ENCODE data around the gene ANAPC4. TPM values are rescaled to one million over a fixed set of nuclear protein-coding genes. Genes with fewer than 3 reads are reported as not detected.
A peak's percentile ranks its signal among the peaks of the same experiment; 100 is the strongest.

The ANAPC4 gene
- total and polyA plus RNA-seq, 4 experiments from 2014 or later = 22.2 to 63.7 (median 44.7) TPM

GRCh38 chr4:25377572-25378436 is 741 bp downstream of the ANAPC4 start:
- CTCF ChIA-PET (ENCODE audit: partially characterized antibody) = interaction anchor here (0.6 to 4.2 kb wide), 3 partner anchors 11 to 119 kb away, joined by 3 to 29 read pairs (median 22); partner anchors contain the start of gene ZCCHC4
- peak in 2 of 5 donors; percentile 6 to 13 for DNase-seq

GRCh38 chr4:25378437-25378743 is 1.3 kb downstream of the ANAPC4 start:
- ChIA-PET POLR2A (ENCODE audit: partially characterized antibody) (interaction anchor here (2.7 to 3.0 kb wide), 3 partner anchors 66 to 218 kb away, joined by 10 to 26 read pairs (median 18); partner anchors contain the start of genes PI4K2B, SEPSECS and ZCCHC4), CTCF (ENCODE audit: partially characterized antibody) (interaction anchor here (4.2 kb wide), 2 partner anchors 12 to 66 kb away, joined by 22 to 29 read pairs; partner anchors contain the start of gene ZCCHC4)
- peak overlapping the region; percentile 57 to 95 for H3K4me3 ChIP-seq (ENCODE audit: low read length in 2 of 2)
- Mint-ChIP-seq H3K4me3 (no peak overlapping the region), H3K9me3 (no peaks in the 10 kb centered on the region), H3K4me1 (peaks cover 3 to 13% (median 10%) of the 10 kb centered on the region in 4 donors), H3K36me3 (peaks cover 20 to 25% of the 10 kb centered on the region in 2 donors), H3K27ac (no peak overlapping the region), H3K27me3 (no peaks in the 10 kb centered on the region)
- H3K4me1 ChIP-seq (ENCODE audit: insufficient read depth, low read length) = peaks cover 24% of the 10 kb centered on the region
- H3K27me3 ChIP-seq (ENCODE audit: insufficient read depth, low read length) = no peaks in the 10 kb centered on the region
- no peak for DNase-seq
- H3K36me3 ChIP-seq (ENCODE audit: insufficient read depth, low read length) = peaks cover 9% of the 10 kb centered on the region
- H3K9me3 ChIP-seq (ENCODE audit: control insufficient read depth in 1 of 2, low read length in 2 of 2) = no peaks in the 10 kb centered on the region
- no peak overlapping the region for H3K27ac ChIP-seq (ENCODE audit: low read depth, low read length)
- intact Hi-C loops (cut with micrococcal nuclease) = loop anchor here (5.0 to 10.0 kb wide), 3 partner anchors 794 to 1214 kb away; partner anchors contain the start of gene DHX15

More at GRCh38 chr4:25377572-25378436, 741 bp downstream of the ANAPC4 start:
- Mint-ChIP-seq H3K4me1 (peaks cover 3 to 13% (median 10%) of the 10 kb centered on the region in 4 donors), H3K9me3 (no peaks in the 10 kb centered on the region), H3K27me3 (no peaks in the 10 kb centered on the region), H3K36me3 (peaks cover 17 to 21% of the 10 kb centered on the region in 2 donors), H3K4me3 (no peak overlapping the region), H3K27ac (peak overlapping the region in 5 of 7 donors; percentile 77 to 92 (median 89))
- H3K27me3 ChIP-seq (ENCODE audit: insufficient read depth, low read length) = no peaks in the 10 kb centered on the region
- H3K4me3 ChIP-seq (ENCODE audit: low read length in 2 of 2) = peak overlapping the region; percentile 57 to 95
- peaks cover 9% of the 10 kb centered on the region for H3K36me3 ChIP-seq (ENCODE audit: insufficient read depth, low read length)
- POLR2A ChIA-PET (ENCODE audit: partially characterized antibody) = interaction anchor here (0.6 to 3.0 kb wide), 8 partner anchors 8 to 793 kb away, joined by 3 to 26 read pairs (median 4); partner anchors contain the start of genes DHX15, PI4K2B, SEPSECS and ZCCHC4
- peaks cover 24% of the 10 kb centered on the region for H3K4me1 ChIP-seq (ENCODE audit: insufficient read depth, low read length)
- no peaks in the 10 kb centered on the region for H3K9me3 ChIP-seq (ENCODE audit: control insufficient read depth in 1 of 2, low read length in 2 of 2)
- intact Hi-C loops (cut with micrococcal nuclease) = loop anchor here (1.0 to 10.0 kb wide), 8 partner anchors 66 to 1479 kb away; partner anchors contain the start of genes DHX15, PI4K2B, SEPSECS and SMIM20
- H3K27ac ChIP-seq (ENCODE audit: low read depth, low read length) = peak overlapping the region; percentile 73

- H3K27ac ChIP-seq (ENCODE audit: low read depth, low read length) = no peak overlapping the region
- intact Hi-C loops (cut with micrococcal nuclease) = loop anchor here (5.0 to 10.0 kb wide), 3 partner anchors 795 to 1213 kb away; partner anchors contain the start of gene DHX15
Measured at GRCh38 chr4:25379591-25379990, 2.5 kb downstream of the ANAPC4 start.

GRCh38 chr4:25383647-25384046 is 6.6 kb downstream of the ANAPC4 start:
- Mint-ChIP-seq H3K4me3 (no peak overlapping the region), H3K4me1 (peaks cover 0 to 8% (median 4%) of the 10 kb centered on the region in 4 donors), H3K9me3 (peaks cover 0 to 1% (median 0%) of the 10 kb centered on the region in 8 donors), H3K36me3 (peaks cover 38 to 62% of the 10 kb centered on the region in 2 donors), H3K27me3 (no peaks in the 10 kb centered on the region), H3K27ac (no peak overlapping the region)
- Histone ChIP-seq H3K27ac (ENCODE audit: low read depth, low read length) (no peak overlapping the region), H3K27me3 (ENCODE audit: insufficient read depth, low read length) (no peaks in the 10 kb centered on the region), H3K36me3 (ENCODE audit: insufficient read depth, low read length) (peaks cover 27% of the 10 kb centered on the region), H3K9me3 (ENCODE audit: control insufficient read depth in 1 of 2, low read length in 2 of 2) (no peaks in the 10 kb centered on the region), H3K4me1 (ENCODE audit: insufficient read depth, low read length) (peaks cover 12% of the 10 kb centered on the region), H3K4me3 (ENCODE audit: low read length in 2 of 2) (no peak overlapping the region)
- CTCF ChIA-PET (ENCODE audit: partially characterized antibody) = no interaction called here
- POLR2A ChIA-PET (ENCODE audit: partially characterized antibody) = no interaction called here
- no peak for DNase-seq
- intact Hi-C loops (cut with micrococcal nuclease) = no loop called here

More at GRCh38 chr4:25379591-25379990, 2.5 kb downstream of the ANAPC4 start:
- Histone ChIP-seq H3K4me3 (ENCODE audit: low read length in 2 of 2) (no peak overlapping the region), H3K9me3 (ENCODE audit: control insufficient read depth in 1 of 2, low read length in 2 of 2) (no peaks in the 10 kb centered on the region), H3K36me3 (ENCODE audit: insufficient read depth, low read length) (peaks cover 14% of the 10 kb centered on the region), H3K4me1 (ENCODE audit: insufficient read depth, low read length) (peaks cover 24% of the 10 kb centered on the region), H3K27me3 (ENCODE audit: insufficient read depth, low read length) (no peaks in the 10 kb centered on the region)
- Mint-ChIP-seq H3K4me3 (no peak overlapping the region), H3K27me3 (no peaks in the 10 kb centered on the region), H3K27ac (no peak overlapping the region), H3K9me3 (peaks cover 0 to 1% (median 0%) of the 10 kb centered on the region in 8 donors), H3K4me1 (peaks cover 5 to 13% (median 11%) of the 10 kb centered on the region in 4 donors), H3K36me3 (peaks cover 27 to 37% of the 10 kb centered on the region in 2 donors)
- ChIA-PET CTCF (ENCODE audit: partially characterized antibody) (interaction anchor here (4.2 kb wide), 2 partner anchors 13 to 67 kb away, joined by 22 to 29 read pairs; partner anchors contain the start of gene ZCCHC4), POLR2A (ENCODE audit: partially characterized antibody) (no interaction called here)
- DNase-seq = no peak

- intact Hi-C loops (cut with micrococcal nuclease) = no loop called here
- DNase-seq = no peak
- H3K9me3 Mint-ChIP-seq = peaks cover 0 to 1% (median 0%) of the 10 kb centered on the region in 8 donors
- H3K27ac Mint-ChIP-seq = peak overlapping the region in 1 of 7 donors; percentile 53
- no peak overlapping the region for H3K27ac ChIP-seq (ENCODE audit: low read depth, low read length)
- H3K36me3 ChIP-seq (ENCODE audit: insufficient read depth, low read length) = peaks cover 38% of the 10 kb centered on the region
- CTCF ChIA-PET (ENCODE audit: partially characterized antibody) = no interaction called here
- H3K9me3 ChIP-seq (ENCODE audit: control insufficient read depth in 1 of 2, low read length in 2 of 2) = no peaks in the 10 kb centered on the region
- H3K4me1 ChIP-seq (ENCODE audit: insufficient read depth, low read length) = no peaks in the 10 kb centered on the region
- no peak overlapping the region for H3K4me3 Mint-ChIP-seq
- no peaks in the 10 kb centered on the region for H3K27me3 ChIP-seq (ENCODE audit: insufficient read depth, low read length)
- no peaks in the 10 kb centered on the region for H3K27me3 Mint-ChIP-seq
- peaks cover 0 to 5% (median 2%) of the 10 kb centered on the region in 4 donors for H3K4me1 Mint-ChIP-seq
- H3K4me3 ChIP-seq (ENCODE audit: low read length in 2 of 2) = no peak overlapping the region
- peaks cover 43 to 77% of the 10 kb centered on the region in 2 donors for H3K36me3 Mint-ChIP-seq
- POLR2A ChIA-PET (ENCODE audit: partially characterized antibody) = no interaction called here
Measured at GRCh38 chr4:25386926-25387325, 9.9 kb downstream of the ANAPC4 start.

GRCh38 chr4:25397305-25397704 is 20.2 kb downstream of the ANAPC4 start:
- no peak overlapping the region for H3K4me3 Mint-ChIP-seq
- POLR2A ChIA-PET (ENCODE audit: partially characterized antibody) = no interaction called here
- H3K36me3 Mint-ChIP-seq = peaks cover 77 to 82% of the 10 kb centered on the region in 2 donors
- intact Hi-C loops (cut with micrococcal nuclease) = no loop called here
- CTCF ChIA-PET (ENCODE audit: partially characterized antibody) = interaction anchor here (0.6 kb wide), 1 partner anchor 42 kb away, joined by 3 read pairs; no protein-coding TSS in a partner anchor
- no peaks in the 10 kb centered on the region for H3K9me3 ChIP-seq (ENCODE audit: control insufficient read depth in 1 of 2, low read length in 2 of 2)
- H3K27ac Mint-ChIP-seq = no peak overlapping the region
- H3K27me3 ChIP-seq (ENCODE audit: insufficient read depth, low read length) = no peaks in the 10 kb centered on the region
- H3K9me3 Mint-ChIP-seq = peaks cover 0 to 6% (median 2%) of the 10 kb centered on the region in 8 donors
- H3K27me3 Mint-ChIP-seq = no peaks in the 10 kb centered on the region
- no peaks in the 10 kb centered on the region for H3K4me1 ChIP-seq (ENCODE audit: insufficient read depth, low read length)
- peaks cover 50% of the 10 kb centered on the region for H3K36me3 ChIP-seq (ENCODE audit: insufficient read depth, low read length)
- H3K4me3 ChIP-seq (ENCODE audit: low read length in 2 of 2) = no peak overlapping the region
- peaks cover 0 to 13% (median 0%) of the 10 kb centered on the region in 4 donors for H3K4me1 Mint-ChIP-seq
- H3K27ac ChIP-seq (ENCODE audit: low read depth, low read length) = no peak overlapping the region
- DNase-seq = no peak

- Histone ChIP-seq H3K27me3 (ENCODE audit: insufficient read depth, low read length) (no peaks in the 10 kb centered on the region), H3K4me3 (ENCODE audit: low read length in 2 of 2) (no peak overlapping the region), H3K27ac (ENCODE audit: low read depth, low read length) (no peak overlapping the region), H3K4me1 (ENCODE audit: insufficient read depth, low read length) (no peaks in the 10 kb centered on the region), H3K9me3 (ENCODE audit: control insufficient read depth in 1 of 2, low read length in 2 of 2) (no peaks in the 10 kb centered on the region), H3K36me3 (ENCODE audit: insufficient read depth, low read length) (peaks cover 46% of the 10 kb centered on the region)
- H3K27me3 Mint-ChIP-seq = no peaks in the 10 kb centered on the region
- DNase-seq = no peak
- peaks cover 0 to 6% (median 2%) of the 10 kb centered on the region in 8 donors for H3K9me3 Mint-ChIP-seq
- no peak overlapping the region for H3K4me3 Mint-ChIP-seq
- POLR2A ChIA-PET (ENCODE audit: partially characterized antibody) = no interaction called here
- intact Hi-C loops (cut with micrococcal nuclease) = no loop called here
- H3K27ac Mint-ChIP-seq = peak overlapping the region in 2 of 7 donors; percentile 14 to 39
- H3K36me3 Mint-ChIP-seq = peaks cover 80 to 83% of the 10 kb centered on the region in 2 donors
- CTCF ChIA-PET (ENCODE audit: partially characterized antibody) = no interaction called here
- H3K4me1 Mint-ChIP-seq = peaks cover 0 to 13% (median 0%) of the 10 kb centered on the region in 4 donors
Measured at GRCh38 chr4:25399510-25399909, 22.4 kb downstream of the ANAPC4 start.

Measured in CD4-positive, alpha-beta memory T cell (primary cell).